Measurements from ENCODE around the gene SNX22. TPM values are rescaled to one million over a fixed set of nuclear protein-coding genes. Genes with fewer than 3 reads are reported as not detected.
A peak's percentile ranks its signal among the peaks of the same experiment; 100 is the strongest.

Gene SNX22
- total and polyA plus RNA-seq, 9 donors, result 0.07 to 2.3 (median 0.28) TPM; not detected in 1

DNA sequence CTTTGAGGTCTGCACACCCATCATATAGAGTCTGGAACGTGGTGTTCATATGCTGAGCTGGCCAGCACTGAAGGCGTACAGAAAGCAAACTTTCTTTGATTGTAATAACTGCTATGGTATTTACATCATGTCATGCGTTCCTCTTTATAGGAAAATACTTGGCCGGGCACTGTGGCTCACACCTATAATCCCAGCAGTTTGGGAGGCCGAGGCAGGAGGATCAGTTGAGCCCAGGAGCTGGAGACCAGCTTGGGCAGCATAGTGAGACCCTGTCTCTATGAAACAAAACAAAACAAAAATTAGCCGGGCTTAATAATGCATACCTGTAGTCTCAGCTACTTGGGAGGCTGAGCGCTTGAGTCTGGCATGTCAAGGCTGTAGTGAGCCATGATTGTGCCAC lies 3.4 kb upstream of the SNX22 start:
- 76 to 82% (median 78%) methylated on average over 7 of the region's 7 CpGs for WGBS, 3 donors
- intact Hi-C loops (cut with DNase I), result loop anchor here in 1 of 4 donors (5.0 kb wide), 1 partner anchor 1334 kb away; no protein-coding TSS in a partner anchor
- H3K4me1 ChIP-seq (ENCODE audit: insufficient read depth), result peaks cover 5% of the 10 kb centered on the region

DNA sequence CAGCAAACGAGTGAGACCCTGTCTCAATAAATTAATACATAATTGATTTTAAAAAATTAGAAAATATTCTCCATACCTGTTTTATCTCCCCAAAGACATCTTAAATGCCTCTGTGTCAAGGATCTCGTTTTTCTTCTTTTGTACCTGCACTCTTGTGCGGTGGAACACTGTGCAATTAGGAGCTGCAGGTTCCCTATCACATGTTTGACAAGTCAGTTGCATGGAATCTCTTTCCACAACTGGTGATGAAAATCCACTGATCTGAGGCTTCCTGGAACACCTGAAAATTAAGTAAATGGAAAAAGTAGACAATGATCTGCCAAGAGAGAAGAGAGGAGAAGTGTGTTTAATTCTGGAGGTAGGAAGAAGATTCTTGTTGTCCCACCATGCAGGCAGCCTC lies 3.0 kb upstream of the SNX22 start:
- DNase-seq, result no peak
- TF ChIP-seq POLR2A (IDR thresholded peaks at IDR 0.05) (no peak), EP300 (IDR thresholded peaks at IDR 0.05) (no peak), CTCF (IDR thresholded peaks at IDR 0.05) (no peak)
- Histone ChIP-seq H3K4me1 (ENCODE audit: insufficient read depth) (peaks cover 5% of the 10 kb centered on the region), H3K27ac (no peak overlapping the region), H3K27me3 (no peaks in the 10 kb centered on the region), H3K36me3 (no peaks in the 10 kb centered on the region), H3K9me3 (no peaks in the 10 kb centered on the region), H3K4me3 (no peak overlapping the region)
- intact Hi-C loops (cut with DNase I), result loop anchor here in 1 of 4 donors (5.0 kb wide), 1 partner anchor 1334 kb away; no protein-coding TSS in a partner anchor
- WGBS, 3 donors, result 69 to 77% (median 75%) methylated on average over 3 of the region's 3 CpGs

More for the DNA sequence above, 3.4 kb upstream of the SNX22 start:
- Histone ChIP-seq H3K27me3 (no peaks in the 10 kb centered on the region), H3K4me3 (no peak overlapping the region), H3K9me3 (no peaks in the 10 kb centered on the region), H3K27ac (no peak overlapping the region), H3K36me3 (no peaks in the 10 kb centered on the region)
- DNase-seq, result no peak
- TF ChIP-seq CTCF (IDR thresholded peaks at IDR 0.05), result no peak
- no peak for TF ChIP-seq POLR2A (IDR thresholded peaks at IDR 0.05)
- no peak for TF ChIP-seq EP300 (IDR thresholded peaks at IDR 0.05)

- no peak for DNase-seq
- intact Hi-C loops (cut with DNase I), result loop anchor here in 1 of 4 donors (5.0 kb wide), 1 partner anchor 1333 kb away; no protein-coding TSS in a partner anchor
- no peaks in the 10 kb centered on the region for H3K36me3 ChIP-seq
- TF ChIP-seq POLR2A (IDR thresholded peaks at IDR 0.05), result no peak
- no peak for TF ChIP-seq EP300 (IDR thresholded peaks at IDR 0.05)
- TF ChIP-seq CTCF (IDR thresholded peaks at IDR 0.05), result no peak
- H3K4me3 ChIP-seq, result no peak overlapping the region
- H3K9me3 ChIP-seq, result no peaks in the 10 kb centered on the region
- peaks cover 5% of the 10 kb centered on the region for H3K4me1 ChIP-seq (ENCODE audit: insufficient read depth)
- H3K27ac ChIP-seq, result no peak overlapping the region
- H3K27me3 ChIP-seq, result no peaks in the 10 kb centered on the region
Observed at GRCh38 chr15:64149424-64149823, 2.1 kb upstream of the SNX22 start.

- H3K4me1 ChIP-seq (ENCODE audit: insufficient read depth), result peaks cover 5% of the 10 kb centered on the region
- H3K27me3 ChIP-seq, result no peaks in the 10 kb centered on the region
- WGBS, 3 donors, result 59 to 72% (median 62%) methylated on average over 9 of the region's 9 CpGs
- H3K27ac ChIP-seq, result no peak overlapping the region
- intact Hi-C loops (cut with DNase I), result loop anchor here in 1 of 4 donors (5.0 kb wide), 1 partner anchor 1332 kb away; no protein-coding TSS in a partner anchor
- no peak overlapping the region for H3K4me3 ChIP-seq
- no peak for TF ChIP-seq EP300 (IDR thresholded peaks at IDR 0.05)
- TF ChIP-seq CTCF (IDR thresholded peaks at IDR 0.05), result no peak
- TF ChIP-seq POLR2A (IDR thresholded peaks at IDR 0.05), result no peak
- DNase-seq, result peak in 1 of 5 donors; percentile 10
- no peaks in the 10 kb centered on the region for H3K36me3 ChIP-seq
- no peaks in the 10 kb centered on the region for H3K9me3 ChIP-seq
Observed at GRCh38 chr15:64149893-64150578, 1.5 kb upstream of the SNX22 start.

All from ovary (tissue), 9 donors.